Effector CD8-positive, alpha-beta T cell (primary cell): ENCODE measurements around the gene ALKBH8.
"Not testable (repeated sequence)": the region's sequence is repeated elsewhere in the genome, so short reads cannot be mapped to it uniquely, and the experiment has no call there.

Experiments
- DNase-seq: peaks from one replicate; lab custom pipeline; 2025; lab: John Stamatoyannopoulos, UW

Gene ALKBH8

DNA sequence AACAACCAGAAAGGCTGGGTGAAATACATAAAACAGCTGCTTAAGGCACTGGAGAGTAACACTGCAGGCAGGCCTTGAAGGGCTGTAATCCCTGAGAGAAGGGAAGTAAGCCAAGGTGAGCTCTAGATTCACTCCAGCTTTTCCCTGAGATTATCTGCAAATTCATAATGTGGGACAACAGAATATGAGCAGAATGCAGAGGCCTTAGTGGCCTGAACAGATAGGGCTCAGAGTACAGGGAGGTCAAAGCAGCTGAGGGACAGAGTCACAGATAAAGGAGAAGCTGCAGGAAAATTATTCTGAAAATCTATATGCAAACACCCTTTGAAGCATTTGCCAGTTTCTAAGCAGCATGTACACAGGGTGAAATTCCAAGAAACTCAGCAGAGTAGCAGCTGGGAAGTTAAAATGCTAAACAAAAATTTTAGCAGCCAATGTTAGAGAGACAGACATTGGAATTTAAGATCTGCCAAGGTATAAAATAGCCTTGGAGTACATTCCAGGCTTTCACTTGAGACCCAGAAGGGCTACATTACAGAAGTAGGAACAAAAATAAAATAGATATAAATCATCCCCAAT lies 59.8 kb downstream of the ALKBH8 start:
- DNase-seq: no peak

DNA sequence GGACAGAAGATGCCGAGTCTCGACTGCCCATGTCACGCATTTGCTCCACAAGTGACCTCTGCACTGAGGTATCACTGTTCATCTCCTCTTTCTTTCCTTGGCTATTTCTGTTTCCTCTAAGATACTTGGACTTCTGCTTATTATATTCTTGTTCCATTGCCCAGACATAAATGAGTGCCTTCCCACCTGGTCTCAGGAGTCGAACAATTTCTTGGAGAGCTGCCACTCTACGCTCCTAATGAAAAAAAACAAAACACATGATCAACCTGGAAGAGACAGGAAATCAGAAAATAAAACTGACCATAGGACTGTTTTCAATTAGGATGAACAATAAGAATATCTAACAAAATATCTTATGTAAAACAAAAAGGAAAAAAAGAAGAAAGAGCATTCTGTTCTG lies 60.6 kb downstream of the ALKBH8 start:
- DNase-seq: no peak

DNA sequence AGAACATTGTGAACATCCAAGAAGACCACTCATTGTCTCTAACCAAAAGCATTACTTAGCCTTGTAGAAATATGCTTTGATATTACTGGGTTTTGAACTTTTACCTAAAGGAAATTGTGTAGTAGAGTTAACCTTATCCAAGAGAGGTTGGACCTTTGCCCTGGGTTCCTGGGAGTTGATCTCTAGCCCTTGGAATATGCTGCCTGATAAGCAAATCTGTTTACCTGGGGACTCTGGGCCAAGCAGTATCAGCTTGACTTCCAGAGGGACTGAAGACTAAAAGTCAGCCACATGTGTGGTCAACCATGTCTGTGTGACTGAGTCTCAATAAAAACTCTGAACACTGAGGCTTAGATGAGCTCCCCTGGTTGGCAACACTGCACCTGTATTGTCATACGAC lies 63.8 kb downstream of the ALKBH8 start:
- no peak for DNase-seq

DNA sequence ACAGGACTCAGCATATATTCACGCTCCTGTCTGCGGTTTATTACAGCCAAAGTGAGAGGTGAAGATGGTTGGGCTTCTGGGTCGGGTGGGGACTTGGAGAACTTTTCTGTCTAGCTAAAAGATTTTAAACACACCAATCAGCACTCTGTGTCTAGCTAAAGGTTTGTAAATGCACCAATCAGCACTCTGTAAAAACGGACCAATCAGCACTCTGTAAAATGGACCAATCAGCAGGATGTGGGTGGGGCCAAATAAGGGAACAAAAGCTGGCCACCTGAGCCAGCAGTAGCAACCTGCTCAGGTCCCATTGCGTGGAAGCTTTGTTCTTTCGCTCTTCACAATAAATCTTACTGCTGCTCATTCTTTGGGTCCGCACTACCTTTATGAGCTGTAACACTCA lies 68.2 kb downstream of the ALKBH8 start:
- DNase-seq: not testable (repeated sequence)

DNA sequence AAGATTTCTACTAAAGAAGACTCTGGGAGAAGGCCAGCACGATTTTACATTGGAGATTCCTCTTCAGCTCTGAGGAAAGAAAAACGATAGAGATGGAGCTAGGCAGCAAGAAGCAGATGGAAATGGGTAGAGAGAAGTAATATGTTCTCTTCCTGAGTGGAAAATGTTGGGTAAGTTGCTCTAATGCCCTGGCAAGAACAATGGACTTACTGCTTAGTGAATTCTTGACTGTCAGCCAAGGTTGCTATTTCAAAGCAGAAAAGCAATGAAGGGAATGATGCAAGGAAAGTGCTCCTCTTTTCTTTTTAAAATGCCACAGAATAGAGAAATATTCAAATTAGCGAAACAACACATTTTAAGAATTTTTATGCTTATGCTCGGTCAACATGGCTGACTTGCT lies 69.5 kb downstream of the ALKBH8 start:
- no peak for DNase-seq

DNA sequence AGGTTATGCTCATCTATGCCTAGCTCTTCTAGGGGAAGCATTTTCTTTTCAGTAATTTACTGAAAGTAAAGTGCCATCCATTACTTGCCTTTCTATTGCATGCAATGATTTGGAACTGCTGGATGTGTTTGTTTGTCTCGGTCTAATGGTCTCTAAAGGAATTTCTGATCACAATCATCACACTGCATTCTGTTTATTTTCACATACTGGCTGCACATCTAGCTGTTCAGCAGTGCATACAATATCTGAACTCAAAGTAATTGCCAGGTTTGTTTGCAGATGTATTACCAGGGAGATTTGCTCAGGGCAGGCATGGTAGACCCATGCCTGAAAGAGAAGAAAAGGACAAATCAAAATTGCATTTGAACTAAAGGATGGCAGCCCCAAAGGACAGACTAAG lies 71.5 kb downstream of the ALKBH8 start:
- DNase-seq: no peak

DNA sequence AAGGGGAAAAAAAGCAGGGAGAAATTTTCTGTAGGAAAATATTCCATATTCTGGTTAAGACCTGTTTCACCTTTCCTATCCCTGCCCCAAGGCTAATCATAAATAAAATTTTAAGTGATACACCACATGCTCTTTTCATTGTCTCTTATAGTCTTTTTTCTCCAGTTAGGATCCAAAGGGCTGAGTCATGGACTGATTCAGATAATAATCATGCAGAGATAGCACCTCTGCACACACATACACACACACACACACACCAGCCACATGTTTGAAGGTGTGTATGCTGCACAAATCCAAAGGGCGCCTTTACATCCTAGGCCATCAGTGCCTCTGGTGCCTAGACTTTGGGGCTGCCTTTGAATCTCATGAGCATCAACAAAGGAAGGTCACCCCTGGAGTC lies 72.4 kb downstream of the ALKBH8 start:
- DNase-seq: no peak

DNA sequence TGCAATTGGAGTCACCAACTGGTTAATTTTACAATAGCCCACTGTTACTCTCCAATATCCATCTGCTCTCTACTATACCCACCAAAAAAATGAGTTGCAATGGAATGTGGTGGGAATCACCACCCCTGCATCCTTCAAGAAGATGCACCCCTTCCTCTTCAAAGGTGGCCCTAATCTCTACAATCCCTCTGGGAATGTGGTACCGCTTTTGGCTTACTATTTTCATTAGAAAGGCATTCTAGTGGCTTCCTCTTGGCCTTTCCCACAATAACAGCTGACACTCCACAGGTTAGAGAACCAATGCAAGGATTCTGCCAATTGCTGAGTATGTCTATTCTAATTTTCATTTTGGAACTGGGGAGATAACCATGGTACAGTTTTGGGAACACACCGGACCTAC lies 74.7 kb downstream of the ALKBH8 start:
- no peak for DNase-seq

DNA sequence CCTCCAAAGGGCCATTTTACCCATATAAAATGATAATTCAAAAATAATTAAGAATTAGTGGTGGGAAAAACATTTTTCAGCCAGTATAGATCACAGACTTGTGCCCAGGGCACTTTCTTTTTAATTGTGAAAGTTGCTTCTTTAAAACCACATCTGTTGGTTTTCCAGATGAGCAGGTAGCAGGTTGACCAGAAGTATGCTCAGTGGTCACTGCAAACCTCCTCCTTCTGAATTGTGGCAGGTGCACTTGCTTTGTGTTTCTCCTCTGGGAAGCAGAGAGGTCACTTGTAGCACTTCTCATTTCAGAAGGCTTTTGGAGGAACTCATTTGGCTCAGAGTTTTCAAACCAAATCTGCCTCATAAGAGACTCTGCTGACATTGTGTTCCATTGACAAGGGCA lies 83.3 kb downstream of the ALKBH8 start:
- DNase-seq: no peak

DNA sequence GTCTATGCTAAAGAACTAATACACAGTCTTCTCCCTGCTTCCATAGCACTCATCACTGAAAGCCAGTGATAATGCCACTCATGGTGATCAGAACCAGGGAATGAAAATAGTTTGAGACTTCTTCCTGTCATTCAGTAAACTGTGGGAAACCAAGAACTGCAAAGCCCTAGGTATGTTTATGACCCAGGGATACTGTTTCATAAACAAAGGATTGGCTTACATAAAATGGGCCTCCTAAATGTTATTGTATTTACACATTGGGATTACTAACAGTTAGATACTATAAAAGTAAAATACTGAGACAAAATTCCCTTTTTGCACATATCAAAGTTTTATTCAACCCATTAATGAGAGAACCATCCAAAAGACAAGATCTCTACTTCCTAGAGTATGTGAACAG lies 86.6 kb downstream of the ALKBH8 start:
- no peak for DNase-seq

DNA sequence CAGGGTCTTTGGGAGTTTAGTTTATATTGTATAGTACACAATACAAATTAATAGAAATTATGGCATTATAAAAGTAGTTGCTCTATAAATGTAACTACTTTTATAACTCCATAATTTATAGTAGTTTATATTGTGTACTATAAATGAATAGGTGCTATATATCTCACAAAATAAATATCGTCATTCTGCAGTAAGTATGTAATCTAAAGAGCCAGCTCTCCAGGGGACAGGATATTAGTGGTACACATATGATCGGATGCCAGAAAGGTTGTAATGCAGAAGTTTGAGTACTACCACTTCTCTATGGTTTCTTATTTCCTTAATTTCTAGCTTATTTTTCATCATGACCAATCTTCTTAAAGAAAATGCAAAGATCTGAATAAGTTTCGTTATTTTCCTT lies 87.7 kb downstream of the ALKBH8 start:
- no peak for DNase-seq

DNA sequence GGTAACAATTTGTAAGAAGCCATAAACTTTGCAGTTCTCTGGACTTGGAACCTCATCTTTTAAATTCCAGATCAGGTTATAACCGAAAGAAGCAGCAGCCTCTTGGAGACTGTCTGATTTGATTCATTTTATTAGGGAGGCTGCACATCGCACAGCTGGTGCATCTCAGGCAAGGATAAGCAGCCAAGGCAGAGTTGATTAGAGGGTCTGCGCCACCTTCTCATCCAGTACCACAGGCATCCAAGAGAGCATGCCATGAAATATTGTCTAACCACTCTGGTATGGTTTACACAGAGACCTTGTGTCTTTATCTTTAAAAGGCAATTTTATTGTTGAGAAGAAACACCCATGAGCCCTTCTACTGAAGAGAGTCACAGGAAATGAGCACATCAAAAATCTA lies 91.7 kb downstream of the ALKBH8 start:
- no peak for DNase-seq

DNA sequence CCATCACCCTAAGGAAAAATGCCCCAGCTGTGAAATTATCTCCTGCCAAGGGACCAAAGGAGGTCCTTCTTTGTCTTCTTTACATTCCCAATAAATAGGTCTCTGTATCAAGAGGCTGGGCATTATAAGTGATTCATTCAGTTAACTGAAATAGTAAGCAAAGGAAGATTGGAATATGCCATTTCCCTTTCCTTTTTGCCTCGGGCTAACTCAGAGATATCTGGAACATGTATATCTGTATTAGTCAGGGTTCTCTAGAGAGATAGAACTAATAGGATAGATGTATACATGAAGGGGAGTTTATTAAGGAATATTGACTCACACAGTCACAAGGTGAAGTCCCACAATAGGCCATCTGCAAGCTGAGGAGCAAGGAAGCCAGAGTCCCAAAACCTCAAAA lies 92.6 kb downstream of the ALKBH8 start:
- DNase-seq: no peak

DNA sequence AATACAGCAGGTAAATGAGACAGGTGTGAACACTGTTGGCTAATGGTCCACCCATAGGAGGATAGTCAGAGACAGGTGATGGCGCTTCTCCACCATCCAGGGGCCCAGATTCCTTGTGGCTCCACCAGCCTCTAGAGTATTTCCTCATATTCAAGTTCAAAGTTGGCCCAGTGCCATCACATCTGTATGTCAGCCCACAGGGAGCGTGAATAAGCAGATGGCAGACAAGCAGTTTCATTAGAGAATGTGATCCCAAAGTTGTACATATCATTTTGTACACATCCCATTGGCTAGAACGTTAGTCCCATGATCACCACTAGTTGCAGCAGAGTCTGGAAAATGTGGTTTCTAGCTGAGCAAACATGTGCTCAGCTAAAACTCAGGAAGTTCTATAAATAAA lies 96.9 kb downstream of the ALKBH8 start:
- no peak for DNase-seq

DNA sequence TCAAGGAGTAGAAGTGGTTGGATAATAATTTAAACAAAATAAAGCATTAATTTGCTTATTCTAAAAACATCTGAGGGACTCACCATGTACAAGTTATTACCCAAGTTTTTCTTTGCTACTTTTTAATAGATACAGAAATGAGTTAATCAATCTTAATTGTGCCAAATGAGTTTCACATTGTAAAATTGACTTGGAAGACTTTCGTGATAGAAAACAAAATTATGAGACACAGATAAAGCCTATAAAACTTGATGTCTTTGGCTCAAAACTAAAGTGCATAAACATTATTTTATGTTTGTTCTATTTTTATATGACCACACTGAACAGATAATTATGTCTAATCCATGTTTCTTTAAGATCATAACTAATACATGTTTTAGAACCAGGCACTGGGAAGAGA lies 97.8 kb downstream of the ALKBH8 start:
- no peak for DNase-seq

DNA sequence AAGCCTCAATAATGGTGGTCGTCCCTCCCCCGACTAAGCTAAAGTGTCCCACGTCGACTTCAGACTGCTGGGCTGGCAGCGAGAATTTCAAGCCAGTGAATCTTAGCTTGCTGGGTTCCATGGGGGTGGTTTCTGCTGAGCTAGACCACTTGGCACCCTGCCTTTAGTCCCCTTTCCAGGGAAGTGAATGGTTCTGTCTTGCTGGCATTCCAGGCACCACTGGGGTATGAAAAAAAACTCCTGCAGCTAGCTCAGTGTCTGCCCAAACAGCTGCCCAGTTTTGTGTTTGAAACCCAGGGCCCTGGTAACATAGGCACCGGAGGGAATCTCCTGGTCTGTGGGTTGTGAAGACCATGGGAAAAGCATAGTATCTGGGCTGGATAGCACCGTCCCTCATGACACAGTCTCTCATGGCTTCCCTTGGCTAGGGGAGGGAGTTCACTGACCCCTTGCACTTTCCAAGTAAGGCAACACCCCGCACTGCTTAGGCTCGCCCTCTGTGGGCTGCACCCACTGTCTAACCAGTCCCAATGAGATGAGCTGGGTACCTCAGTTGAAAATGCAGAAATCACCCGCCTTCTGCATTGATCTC lies 99.2 kb downstream of the ALKBH8 start:
- not testable (repeated sequence) for DNase-seq

DNA sequence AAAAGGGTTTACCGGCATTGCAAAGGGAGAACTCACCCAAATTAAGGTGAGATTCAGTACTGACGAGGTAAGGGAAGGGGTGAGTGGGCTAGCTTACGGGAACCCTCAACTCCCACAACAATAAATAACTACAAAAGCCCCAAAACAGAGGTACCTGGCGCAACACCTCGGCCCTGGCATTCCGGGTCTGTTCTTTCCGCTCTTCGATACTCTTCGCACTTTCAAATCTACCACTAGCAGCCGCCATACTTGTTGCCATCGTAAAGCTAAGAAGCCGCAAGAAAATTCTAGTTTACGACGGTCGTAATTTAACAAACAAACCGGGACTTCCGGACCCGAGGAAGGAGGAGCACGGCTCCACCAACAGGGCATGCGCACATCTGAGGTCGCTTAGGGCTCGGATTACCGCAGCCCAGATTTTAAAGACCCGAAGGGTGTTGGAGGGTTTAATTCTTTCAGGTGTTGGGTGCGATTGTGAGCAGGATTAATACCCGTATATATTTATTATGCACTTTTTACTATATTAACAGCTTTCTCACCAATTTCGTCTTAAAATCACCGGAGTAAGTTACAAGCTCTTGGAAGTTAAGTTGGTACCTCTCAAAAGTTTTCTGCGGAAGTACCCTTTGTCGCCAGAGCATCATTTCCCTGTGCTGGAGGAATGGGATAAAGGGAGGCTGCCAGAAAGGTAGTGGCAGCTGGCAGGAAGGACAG lies 107.8 kb downstream of the ALKBH8 start, which contains the start of gene CWF19L2:
Gene CWF19L2, minus strand, starts transcription at position 268 of the 714 bp plus-strand sequence. Its CDS starts 9 bp downstream, at position 259.
- DNase-seq: peak; percentile 81

DNA sequence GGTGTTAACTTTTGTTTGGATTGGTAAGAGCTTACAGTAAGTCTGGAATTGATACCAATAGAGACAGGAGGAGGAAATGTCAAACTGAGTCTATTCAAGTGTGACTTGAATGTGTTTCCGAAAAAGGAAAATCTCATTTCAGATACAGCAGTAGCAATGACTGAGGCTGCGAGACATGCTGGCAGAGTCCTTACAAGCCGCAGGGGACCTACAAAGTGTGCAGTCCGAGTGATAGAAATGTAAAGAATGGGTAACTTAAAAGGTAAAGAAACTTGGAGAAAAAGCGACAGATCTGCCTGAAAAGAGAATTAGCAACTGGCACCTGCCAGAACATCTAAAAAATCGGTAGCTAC lies 108.4 kb downstream of the ALKBH8 start:
- DNase-seq: no peak

DNA sequence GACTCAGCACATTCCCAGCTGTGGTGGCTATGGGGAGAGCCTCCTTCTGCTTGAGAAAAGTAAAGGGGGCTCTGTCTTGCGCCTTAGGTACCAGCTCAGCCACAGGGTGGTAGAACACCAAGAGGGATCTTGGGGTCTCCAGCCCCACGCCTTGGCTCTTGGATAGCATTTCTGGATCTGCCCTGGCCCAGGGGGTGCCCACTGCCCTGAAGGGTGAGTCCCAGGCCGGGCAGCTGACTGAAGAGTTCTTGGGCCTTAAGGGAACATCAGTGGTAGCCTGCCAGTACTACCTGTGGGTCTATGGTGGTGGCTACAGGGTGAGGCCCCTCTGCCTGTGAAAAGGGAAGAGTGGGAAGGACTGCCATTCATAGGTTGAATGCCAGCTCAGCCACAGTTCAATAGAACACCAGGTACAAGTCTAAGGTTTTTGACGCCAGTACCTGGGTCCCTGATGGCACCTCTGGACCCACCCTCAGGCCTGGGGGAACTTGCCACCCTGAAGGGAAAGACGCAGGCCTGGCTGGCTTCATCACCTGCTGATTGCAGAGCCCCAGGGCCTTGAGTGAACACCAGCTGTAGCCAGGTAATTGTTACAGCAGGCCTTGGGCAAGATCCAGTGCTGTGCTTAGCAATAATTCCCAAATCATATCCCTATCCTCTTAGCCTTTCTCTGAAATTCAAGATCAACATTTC lies 111.8 kb downstream of the ALKBH8 start:
- no peak for DNase-seq
